Lung (tissue), 12 donors: Measurements from ENCODE around the gene SLC51A. TPM values are rescaled to one million over a fixed set of nuclear protein-coding genes. Genes with fewer than 3 reads are reported as not detected.

Experiments
- ATAC-seq: fragments of 200-7000 bp; cut with Tn5 transposase; one replicate; pipeline ENCODE4 v1.9.1; 2020; ENCODE audit warnings: moderate number of reproducible peaks; ENCODE audit not compliant: insufficient read depth, low FRiP score
- DNase-seq, 3 donors: peaks; one replicate each; pipeline ENCODE4 v3.0.0-alpha.2; 2013 to 2017
- H3K27ac ChIP-seq, 2 donors: one replicate each; pipeline ENCODE4 v1.5.1; 2013; ENCODE audit warnings: mild to moderate bottlenecking in 2 of 2, moderate library complexity in 2 of 2, control low read depth in 1 of 2, inconsistent platforms in 1 of 2, low read depth in 1 of 2, low read length in 1 of 2
- H3K27me3 ChIP-seq, 3 donors: one replicate each; pipeline ENCODE4 v1.5.1; 2013; ENCODE audit warnings: low read length in 2 of 3; ENCODE audit not compliant: control insufficient read depth in 3 of 3, insufficient read depth in 3 of 3
- H3K36me3 ChIP-seq, 4 donors: one replicate each; pipeline ENCODE4 v1.5.1; 2013; ENCODE audit warnings: low read length in 4 of 4, mild to moderate bottlenecking in 1 of 4, moderate library complexity in 1 of 4; ENCODE audit not compliant: control insufficient read depth in 4 of 4, insufficient read depth in 4 of 4
- H3K4me1 ChIP-seq, 5 donors: one replicate each; pipeline ENCODE4 v1.5.1; 2013; ENCODE audit warnings: low read length in 5 of 5, mild to moderate bottlenecking in 2 of 5, moderate library complexity in 1 of 5; ENCODE audit not compliant: control insufficient read depth in 5 of 5, insufficient read depth in 5 of 5
- H3K4me3 ChIP-seq: one replicate; pipeline ENCODE4 v1.5.1; 2013; ENCODE audit warnings: mild to moderate bottlenecking, control low read depth, moderate library complexity
- H3K9ac ChIP-seq, 2 donors: one replicate each; pipeline ENCODE4 v1.5.1; 2013; ENCODE audit warnings: low read length in 2 of 2, control low read depth in 1 of 2; ENCODE audit not compliant: insufficient read depth in 1 of 2
- H3K9me3 ChIP-seq, 4 donors: one replicate each; pipeline ENCODE4 v1.5.1; 2013; ENCODE audit warnings: low read length in 3 of 4, mild to moderate bottlenecking in 1 of 4, moderate library complexity in 1 of 4; ENCODE audit not compliant: control insufficient read depth in 4 of 4, insufficient read depth in 3 of 4
- WGBS, 2 donors: extraction: QIAGEN DNeasy Blood & Tissue Kit; methylation state at CpG; one replicate each; pipeline ENCODE4 v1.1.7; 2013; 5-methylcytosine and 5-hydroxymethylcytosine counted together
- polyA plus RNA-seq, 2 donors: library from polyadenylated mRNA; stranded (reverse); fragments of 200-250 nt; gene quantifications; one replicate each; pipeline ENCODE4 v1.2.1, GENCODE V29; 2013
- total RNA-seq, 2 donors: library from RNA; depleted of rRNA in 1 of 2; stranded (reverse); fragments of >200 nt in 1 of 2; gene quantifications; one replicate each; pipeline ENCODE4 v1.2.1, GENCODE V29; 2014 to 2021
- TF ChIP-seq, protein P1 (sequence below): IDR thresholded peaks from 2 replicates; pipeline ENCODE4 v1.5.1; 2012; ENCODE audit warnings: mild to moderate bottlenecking; ENCODE audit errors: control extremely low read depth, extremely low read depth
- donor health status: control.
- donor health status: control.
- donor health status: Bipolar disorder and iron deficiency.
- donor health status: healthy.
- donor health status: DM: yes; HTN: yes; CAD: no.

SLC51A gene
- total and polyA plus RNA-seq, 4 donors, result 0.73 to 7.2 (median 1.9) TPM

GRCh38 chr3:196251918-196252317 is 35.6 kb downstream of the SLC51A start:
- H3K27ac ChIP-seq, result no peak overlapping the region
- DNase-seq (no peak), ATAC-seq (no peak)
- H3K9ac ChIP-seq, result no peak overlapping the region
- H3K4me3 ChIP-seq, result no peak overlapping the region
- H3K4me1 ChIP-seq, result no peaks in the 10 kb centered on the region
- TF ChIP-seq, protein P1, sequence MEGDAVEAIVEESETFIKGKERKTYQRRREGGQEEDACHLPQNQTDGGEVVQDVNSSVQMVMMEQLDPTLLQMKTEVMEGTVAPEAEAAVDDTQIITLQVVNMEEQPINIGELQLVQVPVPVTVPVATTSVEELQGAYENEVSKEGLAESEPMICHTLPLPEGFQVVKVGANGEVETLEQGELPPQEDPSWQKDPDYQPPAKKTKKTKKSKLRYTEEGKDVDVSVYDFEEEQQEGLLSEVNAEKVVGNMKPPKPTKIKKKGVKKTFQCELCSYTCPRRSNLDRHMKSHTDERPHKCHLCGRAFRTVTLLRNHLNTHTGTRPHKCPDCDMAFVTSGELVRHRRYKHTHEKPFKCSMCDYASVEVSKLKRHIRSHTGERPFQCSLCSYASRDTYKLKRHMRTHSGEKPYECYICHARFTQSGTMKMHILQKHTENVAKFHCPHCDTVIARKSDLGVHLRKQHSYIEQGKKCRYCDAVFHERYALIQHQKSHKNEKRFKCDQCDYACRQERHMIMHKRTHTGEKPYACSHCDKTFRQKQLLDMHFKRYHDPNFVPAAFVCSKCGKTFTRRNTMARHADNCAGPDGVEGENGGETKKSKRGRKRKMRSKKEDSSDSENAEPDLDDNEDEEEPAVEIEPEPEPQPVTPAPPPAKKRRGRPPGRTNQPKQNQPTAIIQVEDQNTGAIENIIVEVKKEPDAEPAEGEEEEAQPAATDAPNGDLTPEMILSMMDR, result no peak
- 96 to 98% methylated on average over 16 of the region's 16 CpGs for WGBS, 2 donors
- H3K36me3 ChIP-seq, result peaks cover 13 to 18% (median 15%) of the 10 kb centered on the region in 4 donors
- H3K27me3 ChIP-seq, result no peaks in the 10 kb centered on the region
- no peaks in the 10 kb centered on the region for H3K9me3 ChIP-seq

GRCh38 chr3:196254376-196255283 is 38.3 kb downstream of the SLC51A start:
- peaks cover 7 to 10% (median 9%) of the 10 kb centered on the region in 4 donors for H3K36me3 ChIP-seq
- DNase-seq, result no peak
- ATAC-seq, result no peak
- H3K9me3 ChIP-seq, result no peaks in the 10 kb centered on the region
- no peak overlapping the region for H3K4me3 ChIP-seq
- no peaks in the 10 kb centered on the region for H3K4me1 ChIP-seq
- H3K27ac ChIP-seq, result no peak overlapping the region
- H3K9ac ChIP-seq, result no peak overlapping the region
- no peaks in the 10 kb centered on the region for H3K27me3 ChIP-seq
- TF ChIP-seq, protein P1, result no peak
- WGBS, 2 donors, result 76 to 81% methylated on average over 5 of the region's 5 CpGs

- TF ChIP-seq, protein P1, result no peak
- DNase-seq (no peak), ATAC-seq (no peak)
- no peak overlapping the region for H3K9ac ChIP-seq
- H3K9me3 ChIP-seq, result no peaks in the 10 kb centered on the region
- no peak overlapping the region for H3K27ac ChIP-seq
- no peak overlapping the region for H3K4me3 ChIP-seq
- WGBS, 2 donors, result 72 to 86% methylated on average over 1 of the region's 1 CpG
- peaks cover 5 to 10% (median 9%) of the 10 kb centered on the region in 4 donors for H3K36me3 ChIP-seq
- H3K27me3 ChIP-seq, result no peaks in the 10 kb centered on the region
- no peaks in the 10 kb centered on the region for H3K4me1 ChIP-seq
Observed at GRCh38 chr3:196255776-196256175, 39.4 kb downstream of the SLC51A start.
